HCT116 (cell line): ENCODE measurements around the gene UQCC5. TPM values are rescaled to one million over a fixed set of nuclear protein-coding genes. Genes with fewer than 3 reads are reported as not detected.

Source experiments
- ATAC-seq: fragments of 200-7000 bp; cut with Tn5 transposase; 2 replicates; pipeline ENCODE4 v1.9.1; 2020; ENCODE audit warnings: mild to moderate bottlenecking, moderate library complexity
- BruUV-seq: library from RNA; stranded (reverse); fragments of 400-500 nt; replicated peaks from 2 replicates; lab custom pipeline; 2021; lab: Mats Ljungman, UMichigan
- CTCF ChIA-PET: fragments of 300-600 bp; sonication (Branson Sonifier 250); formaldehyde crosslinking; loops from one replicate; lab custom pipeline; 2021; ENCODE audit warnings: antibody characterized with exemption; lab: Charles Lee
- POLR2A ChIA-PET: fragments of 300-600, 350-600 bp; sonication (Branson Sonifier 250); formaldehyde crosslinking; loops from one replicate; lab custom pipeline; 2021; ENCODE audit warnings: antibody characterized with exemption; lab: Charles Lee
- RAD21 ChIA-PET, 2 experiments: fragments of 300-600 bp; sonication (Branson Sonifier 250); formaldehyde crosslinking; loops; one replicate each; lab custom pipeline; 2023; ENCODE audit warnings: low total read pairs in 2 of 2; ENCODE audit not compliant: uncharacterized antibody in 2 of 2, unreplicated experiment in 2 of 2, low non-redundant PET in 1 of 2; lab: Charles Lee
- DNase-seq: peaks from one replicate; pipeline ENCODE4 v3.0.0-alpha.2; 2010; ENCODE audit warnings: low read depth, low spot score
- H2AFZ ChIP-seq: fragments of 200-600 bp; shearing (Covaris generic), sonication (generic); 2 replicates; pipeline ENCODE4 v1.6.1; 2017; ENCODE audit warnings: low read depth, mixed run types, mixed read lengths, antibody characterized with exemption, low read length; ENCODE audit not compliant: poor library complexity, severe bottlenecking
- H3K27ac ChIP-seq: 2 replicates; pipeline ENCODE4 v1.5.1; 2012; ENCODE audit warnings: low read depth, low read length
- H3K27me3 ChIP-seq: fragments of 200-600 bp; sonication (generic); 2 replicates; pipeline ENCODE4 v1.6.1; 2016; ENCODE audit warnings: mixed run types, low read length, mixed read lengths; ENCODE audit not compliant: insufficient read depth
- H3K36me3 ChIP-seq, 2 experiments: fragments of 200-500 bp in 1 of 2; fragments of 200-600 bp in 1 of 2; sonication (Bioruptor generic) in 1 of 2; sonication (generic) in 1 of 2; 2 replicates each; pipeline versions ENCODE4 v1.5.1 to v1.6.1; 2014 to 2016; ENCODE audit warnings: low read length in 2 of 2, inconsistent platforms in 1 of 2, mixed read lengths in 1 of 2, mixed run types in 1 of 2; ENCODE audit not compliant: insufficient read depth in 2 of 2, control insufficient read depth in 1 of 2
- H3K4me1 ChIP-seq, 2 experiments: fragments of 200-600 bp in 1 of 2; sonication (generic) in 1 of 2; 2 replicates each; pipeline versions ENCODE4 v1.5.1 to v1.6.1; 2012 to 2017; ENCODE audit warnings: low read length in 2 of 2, inconsistent platforms in 1 of 2, mild to moderate bottlenecking in 1 of 2, mixed read lengths in 1 of 2, mixed run types in 1 of 2, moderate library complexity in 1 of 2; ENCODE audit not compliant: insufficient read depth in 2 of 2, control insufficient read depth in 1 of 2
- H3K4me2 ChIP-seq: fragments of 200-600 bp; sonication (generic); 2 replicates; pipeline ENCODE4 v1.6.1; 2017; ENCODE audit warnings: mixed run types, low read length, mixed read lengths
- H3K4me3 ChIP-seq, 2 experiments: fragments of 200-600 bp in 1 of 2; sonication (generic) in 1 of 2; replicated peaks in 1 of 2; 2 replicates each; pipeline ENCODE4 v1.5.1; 2011 to 2016; ENCODE audit warnings: low read length in 2 of 2, control low read depth in 1 of 2, low read depth in 1 of 2, mild to moderate bottlenecking in 1 of 2, mixed read lengths in 1 of 2, mixed run types in 1 of 2
- H3K79me2 ChIP-seq: fragments of 200-600 bp; sonication (generic); 2 replicates; pipeline ENCODE4 v1.6.1; 2017; ENCODE audit warnings: mild to moderate bottlenecking, mixed run types, low read length, moderate library complexity, mixed read lengths; ENCODE audit not compliant: insufficient read depth
- H3K9ac ChIP-seq: fragments of 200-600 bp; sonication (generic); 2 replicates; pipeline ENCODE4 v1.6.1; 2016; ENCODE audit warnings: low read length, mixed read lengths
- H3K9me2 ChIP-seq: fragments of 200-600 bp; sonication (generic), shearing (Covaris generic); 2 replicates; pipeline ENCODE4 v1.6.1; 2017; ENCODE audit warnings: mixed run types, mild to moderate bottlenecking, moderate library complexity; ENCODE audit not compliant: insufficient read depth
- H3K9me3 ChIP-seq, 2 experiments: fragments of 200-500 bp in 1 of 2; fragments of 200-600 bp in 1 of 2; sonication (Bioruptor generic) in 1 of 2; sonication (generic) in 1 of 2; 2 replicates each; pipeline ENCODE4 v1.6.1; 2014 to 2017; ENCODE audit warnings: low read length in 2 of 2, mixed read lengths in 2 of 2, inconsistent platforms in 1 of 2, low read depth in 1 of 2, mild to moderate bottlenecking in 1 of 2, mixed run types in 1 of 2, moderate library complexity in 1 of 2; ENCODE audit not compliant: control insufficient read depth in 1 of 2, insufficient read depth in 1 of 2
- H4K20me1 ChIP-seq: fragments of 200-600 bp; sonication (generic), shearing (Covaris generic); 2 replicates; pipeline ENCODE4 v1.6.1; 2017; ENCODE audit warnings: mixed run types, mild to moderate bottlenecking, moderate library complexity; ENCODE audit not compliant: insufficient read depth
- CBX3 ChIP-seq: IDR thresholded peaks from 2 replicates; pipeline ENCODE4 v1.6.1; 2012; ENCODE audit warnings: low read depth
- EZH2 ChIP-seq: fragments of 200-600 bp; sonication (generic); IDR thresholded peaks from 2 replicates; pipeline ENCODE4 v1.6.1; 2017; ENCODE audit warnings: antibody characterized with exemption, mixed run types
- EZH2phosphoT487 ChIP-seq: fragments of 200-600 bp; IDR thresholded peaks from 2 replicates; pipeline ENCODE4 v1.6.1; 2018; ENCODE audit warnings: antibody characterized with exemption, borderline replicate concordance
- FOSL1 ChIP-seq: IDR thresholded peaks from 2 replicates; pipeline ENCODE4 v1.6.1; 2012; ENCODE audit warnings: low read depth
- SIN3A ChIP-seq: IDR thresholded peaks from 2 replicates; pipeline ENCODE4 v1.6.1; 2012; ENCODE audit warnings: low read depth
- SP1 ChIP-seq: IDR thresholded peaks from 2 replicates; pipeline ENCODE4 v1.6.1; 2012; ENCODE audit warnings: low read depth
- TCF7L2 ChIP-seq: IDR thresholded peaks from 2 replicates; pipeline ENCODE4 v1.7.0; 2011; ENCODE audit warnings: borderline replicate concordance, inconsistent platforms; ENCODE audit not compliant: insufficient read depth, insufficient read length; ENCODE audit errors: extremely low read depth
- intact Hi-C: fragments of 100-400 bp; cut with micrococcal nuclease; formaldehyde crosslinking; loops from 2 replicates; pipeline ENCODE4 v1.10.0; 2022
- total RNA-seq: library from RNA; stranded (reverse); gene quantifications from one replicate; pipeline ENCODE4 v1.2.1, GENCODE V29; 2021; ENCODE audit not compliant: unreplicated experiment
- TF ChIP-seq, protein P1 (sequence below): IDR thresholded peaks from 2 replicates; pipeline ENCODE4 v1.6.1; 2012; ENCODE audit warnings: low read depth

Gene UQCC5
- total RNA-seq, 1 experiment from 2014 or later: 14.1 TPM

- Histone ChIP-seq H3K79me2 (no peaks in the 10 kb centered on the region), H3K4me2 (no peak overlapping the region), H4K20me1 (no peaks in the 10 kb centered on the region), H3K36me3 (no peaks in the 10 kb centered on the region), H2AFZ (no peak overlapping the region), H3K9me3 (no peaks in the 10 kb centered on the region), H3K4me1 (peaks cover 0 to 3% of the 10 kb centered on the region in 2 experiments; a peak in 1 of 4 replicates), H3K9ac (no peak overlapping the region), H3K4me3 (no peak overlapping the region), H3K9me2 (no peaks in the 10 kb centered on the region), H3K27ac (no peak overlapping the region), H3K27me3 (no peaks in the 10 kb centered on the region)
- ChIA-PET RAD21 (no interaction called here), CTCF (no interaction called here), POLR2A (no interaction called here)
- TF ChIP-seq SP1 (no peak), EZH2 (no peak), CBX3 (no peak), TCF7L2 (no peak)
- intact Hi-C loops: no loop called here
- no peak for ATAC-seq
- no TSS peak for BruUV-seq
- DNase-seq: no peak
Measured at GRCh38 chr3:52515192-52515591, 21.2 kb upstream of the UQCC5 start.

- CTCF ChIA-PET: no interaction called here
- Histone ChIP-seq H4K20me1 (no peaks in the 10 kb centered on the region), H3K4me3 (no peak overlapping the region), H3K27me3 (no peaks in the 10 kb centered on the region), H3K4me2 (no peak overlapping the region), H3K4me1 (peaks cover 0 to 3% of the 10 kb centered on the region in 2 experiments; a peak in 1 of 4 replicates), H3K9me2 (no peaks in the 10 kb centered on the region), H3K9me3 (no peaks in the 10 kb centered on the region), H3K27ac (no peak overlapping the region), H3K79me2 (no peaks in the 10 kb centered on the region), H3K36me3 (no peaks in the 10 kb centered on the region), H2AFZ (no peak overlapping the region), H3K9ac (no peak overlapping the region)
- TF ChIP-seq SIN3A: no peak
- no peak for TF ChIP-seq EZH2phosphoT487
- TF ChIP-seq, protein P1, sequence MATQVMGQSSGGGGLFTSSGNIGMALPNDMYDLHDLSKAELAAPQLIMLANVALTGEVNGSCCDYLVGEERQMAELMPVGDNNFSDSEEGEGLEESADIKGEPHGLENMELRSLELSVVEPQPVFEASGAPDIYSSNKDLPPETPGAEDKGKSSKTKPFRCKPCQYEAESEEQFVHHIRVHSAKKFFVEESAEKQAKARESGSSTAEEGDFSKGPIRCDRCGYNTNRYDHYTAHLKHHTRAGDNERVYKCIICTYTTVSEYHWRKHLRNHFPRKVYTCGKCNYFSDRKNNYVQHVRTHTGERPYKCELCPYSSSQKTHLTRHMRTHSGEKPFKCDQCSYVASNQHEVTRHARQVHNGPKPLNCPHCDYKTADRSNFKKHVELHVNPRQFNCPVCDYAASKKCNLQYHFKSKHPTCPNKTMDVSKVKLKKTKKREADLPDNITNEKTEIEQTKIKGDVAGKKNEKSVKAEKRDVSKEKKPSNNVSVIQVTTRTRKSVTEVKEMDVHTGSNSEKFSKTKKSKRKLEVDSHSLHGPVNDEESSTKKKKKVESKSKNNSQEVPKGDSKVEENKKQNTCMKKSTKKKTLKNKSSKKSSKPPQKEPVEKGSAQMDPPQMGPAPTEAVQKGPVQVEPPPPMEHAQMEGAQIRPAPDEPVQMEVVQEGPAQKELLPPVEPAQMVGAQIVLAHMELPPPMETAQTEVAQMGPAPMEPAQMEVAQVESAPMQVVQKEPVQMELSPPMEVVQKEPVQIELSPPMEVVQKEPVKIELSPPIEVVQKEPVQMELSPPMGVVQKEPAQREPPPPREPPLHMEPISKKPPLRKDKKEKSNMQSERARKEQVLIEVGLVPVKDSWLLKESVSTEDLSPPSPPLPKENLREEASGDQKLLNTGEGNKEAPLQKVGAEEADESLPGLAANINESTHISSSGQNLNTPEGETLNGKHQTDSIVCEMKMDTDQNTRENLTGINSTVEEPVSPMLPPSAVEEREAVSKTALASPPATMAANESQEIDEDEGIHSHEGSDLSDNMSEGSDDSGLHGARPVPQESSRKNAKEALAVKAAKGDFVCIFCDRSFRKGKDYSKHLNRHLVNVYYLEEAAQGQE: no peak
- no peak for TF ChIP-seq FOSL1
- RAD21 ChIA-PET: no interaction called here
- DNase-seq (no peak), ATAC-seq (no peak)
- no TSS peak for BruUV-seq
- POLR2A ChIA-PET: no interaction called here
- intact Hi-C loops: no loop called here
Measured at GRCh38 chr3:52516509-52517195, 19.8 kb upstream of the UQCC5 start.
